ENCODE measurements around the gene ZNF331. TPM values are rescaled to one million over a fixed set of nuclear protein-coding genes. Genes with fewer than 3 reads are reported as not detected.

Gene ZNF331
- polyA plus RNA-seq, 3 donors, result 6.6 to 42.4 (median 9.5) TPM

DNA sequence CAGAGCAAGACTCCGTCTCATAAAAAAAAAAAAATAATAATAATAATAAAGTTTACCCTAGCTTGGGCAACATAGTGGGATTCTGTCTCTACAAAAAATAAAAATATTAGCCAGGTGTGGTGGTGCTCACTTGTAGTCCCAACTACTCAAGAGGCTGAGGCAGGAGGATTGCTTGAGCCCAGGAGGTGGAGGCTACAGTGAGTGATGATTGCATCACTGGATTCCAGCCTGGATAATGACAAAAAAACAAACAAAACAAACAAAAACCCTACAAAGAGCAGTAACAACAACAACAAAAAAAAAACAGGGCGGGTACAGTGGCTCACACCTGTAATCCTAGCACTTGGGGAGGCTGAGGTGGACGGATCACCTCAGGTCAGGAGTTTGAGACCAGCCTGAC, 45.2 kb downstream of the ZNF331 start:
- no peaks in the 10 kb centered on the region for H3K4me1 ChIP-seq (ENCODE audit: control insufficient read depth in 1 of 2, insufficient read depth in 2 of 2, low read length in 2 of 2)
- H3K36me3 Mint-ChIP-seq, result peaks cover 9 to 10% of the 10 kb centered on the region in 2 donors
- peak overlapping the region in 1 of 7 donors; percentile 28 for H3K27ac Mint-ChIP-seq
- no peak overlapping the region for H3K27ac ChIP-seq (ENCODE audit: low read depth in 1 of 2, low read length in 2 of 2)
- no peak overlapping the region for H3K4me3 ChIP-seq (replicated peaks in 1 of 3; ENCODE audit: low read depth in 2 of 3, low read length in 3 of 3)
- H3K4me3 Mint-ChIP-seq, result no peak overlapping the region
- 100% methylated on average over 1 of the region's 3 CpGs for WGBS (ENCODE audit: insufficient coverage)
- H3K9ac ChIP-seq (ENCODE audit: insufficient read depth, low read length, poor library complexity, severe bottlenecking), result no peak overlapping the region
- peaks cover 25 to 73% (median 64%) of the 10 kb centered on the region in 7 donors for H3K9me3 Mint-ChIP-seq
- H3K4me1 Mint-ChIP-seq, result no peaks in the 10 kb centered on the region
- no peak overlapping the region for H2AFZ ChIP-seq (ENCODE audit: insufficient read depth, low read depth, low read length, poor library complexity, severe bottlenecking)
- peaks cover 1 to 4% (median 2%) of the 10 kb centered on the region in 3 donors for H3K27me3 Mint-ChIP-seq (ENCODE audit: low read depth in 3 of 3)
- intact Hi-C loops (cut with micrococcal nuclease), result no loop called here
- TF ChIP-seq, protein P1, sequence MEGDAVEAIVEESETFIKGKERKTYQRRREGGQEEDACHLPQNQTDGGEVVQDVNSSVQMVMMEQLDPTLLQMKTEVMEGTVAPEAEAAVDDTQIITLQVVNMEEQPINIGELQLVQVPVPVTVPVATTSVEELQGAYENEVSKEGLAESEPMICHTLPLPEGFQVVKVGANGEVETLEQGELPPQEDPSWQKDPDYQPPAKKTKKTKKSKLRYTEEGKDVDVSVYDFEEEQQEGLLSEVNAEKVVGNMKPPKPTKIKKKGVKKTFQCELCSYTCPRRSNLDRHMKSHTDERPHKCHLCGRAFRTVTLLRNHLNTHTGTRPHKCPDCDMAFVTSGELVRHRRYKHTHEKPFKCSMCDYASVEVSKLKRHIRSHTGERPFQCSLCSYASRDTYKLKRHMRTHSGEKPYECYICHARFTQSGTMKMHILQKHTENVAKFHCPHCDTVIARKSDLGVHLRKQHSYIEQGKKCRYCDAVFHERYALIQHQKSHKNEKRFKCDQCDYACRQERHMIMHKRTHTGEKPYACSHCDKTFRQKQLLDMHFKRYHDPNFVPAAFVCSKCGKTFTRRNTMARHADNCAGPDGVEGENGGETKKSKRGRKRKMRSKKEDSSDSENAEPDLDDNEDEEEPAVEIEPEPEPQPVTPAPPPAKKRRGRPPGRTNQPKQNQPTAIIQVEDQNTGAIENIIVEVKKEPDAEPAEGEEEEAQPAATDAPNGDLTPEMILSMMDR (IDR thresholded peaks at IDR 0.05), result no peak
- no peaks in the 10 kb centered on the region for H3K27me3 ChIP-seq (ENCODE audit: control insufficient read depth in 2 of 2, insufficient read depth in 2 of 2, low read length in 2 of 2)
- H3K36me3 ChIP-seq (replicated peaks in 1 of 2; ENCODE audit: control insufficient read depth in 1 of 2, insufficient read depth in 2 of 2, low read length in 2 of 2), result peaks cover 4 to 9% of the 10 kb centered on the region in 2 donors
- no peak overlapping the region for H3K4me2 ChIP-seq (replicated peaks; ENCODE audit: extremely low read depth, low read length, poor library complexity, severe bottlenecking)
- no peaks in the 10 kb centered on the region for H3K79me2 ChIP-seq (ENCODE audit: insufficient read depth, low read length)
- no peak for DNase-seq
- peaks cover 45 to 58% of the 10 kb centered on the region in 2 donors for H3K9me3 ChIP-seq (replicated peaks in 1 of 2; ENCODE audit: control insufficient read depth in 1 of 2, insufficient read depth in 1 of 2, low read length in 2 of 2)
- no peaks in the 10 kb centered on the region for H4K20me1 ChIP-seq (ENCODE audit: insufficient read depth, low read length)

DNA sequence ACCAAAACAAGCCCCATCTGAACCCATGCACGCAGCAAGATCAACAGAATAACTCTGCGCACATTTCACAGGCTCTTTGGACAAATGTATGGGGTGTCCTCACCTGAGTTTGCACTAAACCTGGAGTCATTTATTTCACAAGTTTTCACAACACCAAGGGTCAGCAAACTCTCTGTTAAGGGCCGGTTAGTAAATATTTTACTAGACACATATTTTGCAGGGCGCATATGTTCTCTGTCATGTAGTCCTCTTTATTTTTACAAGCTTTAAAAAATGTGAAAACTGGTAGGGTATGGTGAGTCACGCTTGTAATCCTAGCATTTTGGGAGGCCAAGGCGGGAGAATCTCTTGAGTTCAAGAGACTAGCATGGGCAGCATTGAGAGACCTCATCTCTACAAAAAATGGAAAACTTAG, 48.3 kb downstream of the ZNF331 start:
- H3K9me3 ChIP-seq (replicated peaks in 1 of 2; ENCODE audit: control insufficient read depth in 1 of 2, insufficient read depth in 1 of 2, low read length in 2 of 2), result peaks cover 14 to 33% of the 10 kb centered on the region in 2 donors
- no peaks in the 10 kb centered on the region for H3K36me3 ChIP-seq (replicated peaks in 1 of 2; ENCODE audit: control insufficient read depth in 1 of 2, insufficient read depth in 2 of 2, low read length in 2 of 2)
- no peak overlapping the region for H3K27ac ChIP-seq (ENCODE audit: low read depth in 1 of 2, low read length in 2 of 2)
- no peak overlapping the region for H3K4me3 Mint-ChIP-seq
- H2AFZ ChIP-seq (ENCODE audit: insufficient read depth, low read depth, low read length, poor library complexity, severe bottlenecking), result no peak overlapping the region
- H3K27me3 Mint-ChIP-seq (ENCODE audit: low read depth in 3 of 3), result peaks cover 1 to 4% (median 2%) of the 10 kb centered on the region in 3 donors
- H3K4me2 ChIP-seq (replicated peaks; ENCODE audit: extremely low read depth, low read length, poor library complexity, severe bottlenecking), result no peak overlapping the region
- no peaks in the 10 kb centered on the region for H3K27me3 ChIP-seq (ENCODE audit: control insufficient read depth in 2 of 2, insufficient read depth in 2 of 2, low read length in 2 of 2)
- 100% methylated on average over 2 of the region's 6 CpGs for WGBS (ENCODE audit: insufficient coverage)
- no peaks in the 10 kb centered on the region for H3K79me2 ChIP-seq (ENCODE audit: insufficient read depth, low read length)
- no peaks in the 10 kb centered on the region for H3K4me1 ChIP-seq (ENCODE audit: control insufficient read depth in 1 of 2, insufficient read depth in 2 of 2, low read length in 2 of 2)
- H3K9me3 Mint-ChIP-seq, result peaks cover 14 to 55% (median 38%) of the 10 kb centered on the region in 7 donors
- DNase-seq, result no peak
- H3K27ac Mint-ChIP-seq, result no peak overlapping the region
- intact Hi-C loops (cut with micrococcal nuclease), result no loop called here
- H4K20me1 ChIP-seq (ENCODE audit: insufficient read depth, low read length), result no peaks in the 10 kb centered on the region
- H3K36me3 Mint-ChIP-seq, result no peaks in the 10 kb centered on the region
- no peak overlapping the region for H3K4me3 ChIP-seq (replicated peaks in 1 of 3; ENCODE audit: low read depth in 2 of 3, low read length in 3 of 3)
- TF ChIP-seq, protein P1 (IDR thresholded peaks at IDR 0.05), result no peak
- H3K9ac ChIP-seq (ENCODE audit: insufficient read depth, low read length, poor library complexity, severe bottlenecking), result no peak overlapping the region
- no peaks in the 10 kb centered on the region for H3K4me1 Mint-ChIP-seq

All from CD14-positive monocyte (primary cell).